Mesenchymal stem cell (in vitro differentiated cells and primary cell): ENCODE results near the gene SLC35B2.

Experiments
- DNase-seq: peaks from one replicate; pipeline ENCODE4 v3.0.0-alpha.2; 2013
- H2AFZ ChIP-seq: one replicate; pipeline ENCODE4 v1.6.1; 2013; ENCODE audit warnings: low read depth, mild to moderate bottlenecking, control low read depth, inconsistent platforms, low read length, moderate library complexity
- H2AK5ac ChIP-seq: 2 replicates; pipeline ENCODE4 v1.6.1; 2013; ENCODE audit warnings: low read length, moderate library complexity, mild to moderate bottlenecking, inconsistent platforms; ENCODE audit not compliant: severe bottlenecking
- H2BK120ac ChIP-seq: one replicate; pipeline ENCODE4 v1.6.1; 2013; ENCODE audit warnings: low read depth, mild to moderate bottlenecking, inconsistent platforms, low read length, moderate library complexity
- H2BK12ac ChIP-seq, 2 experiments: one replicate each; pipeline ENCODE4 v1.6.1; 2013; ENCODE audit warnings: inconsistent platforms in 2 of 2, low read length in 2 of 2, mild to moderate bottlenecking in 2 of 2, moderate library complexity in 2 of 2, control low read depth in 1 of 2
- H2BK15ac ChIP-seq: one replicate; pipeline ENCODE4 v1.6.1; 2013; ENCODE audit warnings: mild to moderate bottlenecking, low read depth, inconsistent platforms; ENCODE audit not compliant: poor library complexity, severe bottlenecking
- H2BK5ac ChIP-seq: 2 replicates; pipeline ENCODE4 v1.6.1; 2013; ENCODE audit warnings: low read depth, mild to moderate bottlenecking, low read length, control low read depth, inconsistent platforms; ENCODE audit not compliant: poor library complexity, severe bottlenecking
- H3K14ac ChIP-seq, 2 experiments: one replicate each; pipeline ENCODE4 v1.6.1; 2013; ENCODE audit warnings: inconsistent platforms in 2 of 2, low read length in 2 of 2, control low read depth in 1 of 2, mild to moderate bottlenecking in 1 of 2, moderate library complexity in 1 of 2
- H3K18ac ChIP-seq, 2 experiments: one replicate each; pipeline ENCODE4 v1.6.1; 2013; ENCODE audit warnings: inconsistent platforms in 2 of 2, low read length in 2 of 2, control low read depth in 1 of 2, low read depth in 1 of 2, mild to moderate bottlenecking in 1 of 2
- H3K23ac ChIP-seq, 2 experiments: one replicate each; pipeline ENCODE4 v1.6.1; 2013; ENCODE audit warnings: inconsistent platforms in 2 of 2, low read length in 2 of 2, mild to moderate bottlenecking in 2 of 2, moderate library complexity in 2 of 2, control low read depth in 1 of 2
- H3K27ac ChIP-seq: 2 replicates; pipeline ENCODE4 v1.5.1; 2013; ENCODE audit warnings: mild to moderate bottlenecking, moderate library complexity, low read length, control low read depth, inconsistent platforms; ENCODE audit not compliant: poor library complexity, severe bottlenecking
- H3K27me3 ChIP-seq, 2 experiments: 2 replicates each; pipeline versions ENCODE4 v1.6.1 to v1.7.0; 2013; ENCODE audit warnings: low read length in 2 of 2, mild to moderate bottlenecking in 2 of 2, moderate library complexity in 2 of 2, control low read depth in 1 of 2, inconsistent platforms in 1 of 2; ENCODE audit not compliant: control insufficient read depth in 1 of 2, insufficient read depth in 1 of 2
- H3K36me3 ChIP-seq, 2 experiments: 2 replicates each; pipeline versions ENCODE4 v1.6.1 to v1.7.0; 2013; ENCODE audit warnings: low read length in 2 of 2, control low read depth in 1 of 2, inconsistent platforms in 1 of 2, low read depth in 1 of 2, mild to moderate bottlenecking in 1 of 2; ENCODE audit not compliant: insufficient read depth in 2 of 2, control insufficient read depth in 1 of 2
- H3K4ac ChIP-seq, 2 experiments: one replicate each; pipeline ENCODE4 v1.6.1; 2013; ENCODE audit warnings: inconsistent platforms in 2 of 2, low read length in 2 of 2, mild to moderate bottlenecking in 2 of 2, moderate library complexity in 2 of 2, control low read depth in 1 of 2, low read depth in 1 of 2
- H3K4me1 ChIP-seq: 2 replicates; pipeline ENCODE4 v1.6.1; 2013; ENCODE audit warnings: low read depth, low read length, control low read depth; ENCODE audit not compliant: control insufficient read depth, insufficient read depth
- H3K4me2 ChIP-seq: 2 replicates; pipeline ENCODE4 v1.6.1; 2013; ENCODE audit warnings: low read length, mild to moderate bottlenecking, inconsistent platforms; ENCODE audit not compliant: poor library complexity, severe bottlenecking
- H3K4me3 ChIP-seq, 2 experiments: 2 replicates each; pipeline versions ENCODE4 v1.5.1 to v1.7.0; 2013; ENCODE audit warnings: low read length in 2 of 2, mild to moderate bottlenecking in 2 of 2, control low read depth in 1 of 2, low read depth in 1 of 2; ENCODE audit not compliant: insufficient read depth in 1 of 2
- H3K79me1 ChIP-seq: replicated peaks from 2 replicates; pipeline ENCODE4 v1.6.1; 2013; ENCODE audit warnings: mild to moderate bottlenecking, control low read depth, low read length, inconsistent platforms; ENCODE audit not compliant: poor library complexity, severe bottlenecking
- H3K9ac ChIP-seq: 2 replicates; pipeline ENCODE4 v1.7.0; 2013; ENCODE audit warnings: mild to moderate bottlenecking, low read length, moderate library complexity
- H3K9me3 ChIP-seq: 2 replicates; pipeline ENCODE4 v1.7.0; 2013; ENCODE audit warnings: mild to moderate bottlenecking, low read length; ENCODE audit not compliant: control insufficient read depth
- H4K8ac ChIP-seq: one replicate; pipeline ENCODE4 v1.6.1; 2013; ENCODE audit warnings: inconsistent platforms, mild to moderate bottlenecking, low read length, moderate library complexity
- H4K91ac ChIP-seq: one replicate; pipeline ENCODE4 v1.6.1; 2013; ENCODE audit warnings: mild to moderate bottlenecking, low read length, inconsistent platforms
- WGBS: methylation state at CpG from one replicate; pipeline ENCODE4 v1.1.7; 2013; ENCODE audit warnings: mixed read lengths; 5-methylcytosine and 5-hydroxymethylcytosine counted together

SLC35B2 gene

DNA sequence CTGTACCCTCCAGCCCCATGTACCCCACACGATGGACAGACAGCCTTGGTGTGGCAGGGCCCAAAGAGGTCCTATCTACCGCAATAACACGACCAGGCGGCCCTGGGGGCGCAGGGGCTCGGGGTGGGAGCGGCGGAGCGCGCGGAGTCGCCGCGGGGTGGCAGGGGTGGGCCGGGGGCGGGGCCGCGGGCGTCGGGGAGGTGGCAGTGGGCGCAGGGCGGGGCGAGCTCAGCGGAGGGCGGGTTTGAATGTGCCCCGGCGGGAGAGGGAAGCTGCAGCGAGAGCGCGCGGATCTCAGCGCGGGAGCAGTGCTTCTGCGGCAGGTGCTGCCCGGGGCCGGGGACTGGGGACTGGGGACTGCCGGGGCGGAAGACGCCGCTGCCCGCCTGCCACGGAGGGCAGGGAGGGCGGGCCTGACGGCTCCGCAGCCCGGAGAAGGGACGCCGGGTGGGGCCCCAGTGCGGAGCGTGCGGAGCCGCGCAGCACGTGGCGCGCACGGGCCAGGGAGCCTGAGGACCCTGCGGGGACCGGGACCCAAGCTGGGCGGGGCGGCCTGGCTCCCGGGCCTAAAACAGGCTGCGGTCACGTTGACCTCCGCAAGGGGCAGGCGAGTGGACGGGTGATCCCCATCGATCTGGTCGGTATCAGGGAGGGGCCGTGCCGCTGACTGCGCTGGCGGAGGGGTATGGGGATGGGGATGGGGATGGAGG, 33.9 kb downstream of the SLC35B2 start, which contains the start of gene SLC29A1:
TSS of gene SLC29A1 (plus strand) at position 277 of the 710 bp plus-strand sequence. CDS start 3,719 bp downstream, outside the sequence.
- H3K18ac ChIP-seq, result peak within 1 kb of the TSS; percentile 29 to 59
- H3K4me2 ChIP-seq, result peak within 1 kb of the TSS; percentile 94
- peak within 1 kb of the TSS; percentile 84 for H2AFZ ChIP-seq
- peak; percentile 47 for DNase-seq
- H3K23ac ChIP-seq, result peak within 1 kb of the TSS in 1 of 2 experiments; percentile 87
- peak within 1 kb of the TSS; percentile 34 for H3K27ac ChIP-seq
- H4K8ac ChIP-seq, result peak within 1 kb of the TSS; percentile 75
- H2BK15ac ChIP-seq, result peak within 1 kb of the TSS; percentile 9
- peak within 1 kb of the TSS in 1 of 2 experiments; percentile 74 for H3K14ac ChIP-seq
- peaks cover 0 to 3% of the 10 kb centered on the region in 2 experiments for H3K36me3 ChIP-seq
- peak within 1 kb of the TSS; percentile 67 to 78 for H3K4me3 ChIP-seq
- peak within 1 kb of the TSS; percentile 36 for H2AK5ac ChIP-seq
- H2BK5ac ChIP-seq, result peak within 1 kb of the TSS; percentile 33
- no peak within 1 kb of the TSS for H4K91ac ChIP-seq
- H3K4me1 ChIP-seq, result peaks cover 47% of the 10 kb centered on the region
- no peaks in the 10 kb centered on the region for H3K27me3 ChIP-seq
- no peak within 1 kb of the TSS for H2BK120ac ChIP-seq
- H3K9me3 ChIP-seq, result no peaks in the 10 kb centered on the region
- H3K79me1 ChIP-seq, result peaks cover 26% of the 10 kb centered on the region
- H2BK12ac ChIP-seq, result peak within 1 kb of the TSS; percentile 55 to 75
- peak within 1 kb of the TSS in 1 of 2 experiments; percentile 47 for H3K4ac ChIP-seq
- under 1% methylated on average over 35 of the region's 73 CpGs for WGBS
- peak within 1 kb of the TSS; percentile 56 for H3K9ac ChIP-seq

GRCh38 chr6:44222486-44223318, 34.6 kb downstream of the SLC35B2 start:
- DNase-seq, result no peak
- Histone ChIP-seq H3K79me1 (peaks cover 24% of the 10 kb centered on the region), H2BK15ac (no peak overlapping the region), H2AK5ac (peak overlapping the region; percentile 36), H2AFZ (peak overlapping the region; percentile 84), H3K4me2 (peak overlapping the region; percentile 94), H3K23ac (peak overlapping the region in 1 of 2 experiments; percentile 87), H3K18ac (peak overlapping the region; percentile 29 to 59), H3K27me3 (no peaks in the 10 kb centered on the region), H3K4me1 (peaks cover 53% of the 10 kb centered on the region), H2BK120ac (no peak overlapping the region), H4K8ac (peak overlapping the region; percentile 75), H3K36me3 (no peaks in the 10 kb centered on the region), H2BK12ac (peak overlapping the region; percentile 55 to 75), H2BK5ac (peak overlapping the region; percentile 33), H3K4me3 (peak overlapping the region; percentile 67 to 77), H3K4ac (peak overlapping the region in 1 of 2 experiments; percentile 47), H4K91ac (no peak overlapping the region), H3K9me3 (no peaks in the 10 kb centered on the region), H3K27ac (peak overlapping the region; percentile 34), H3K14ac (peak overlapping the region in 1 of 2 experiments; percentile 74), H3K9ac (peak overlapping the region; percentile 53)
- WGBS, result 15% methylated on average over 23 of the region's 26 CpGs

- peaks cover 20% of the 10 kb centered on the region for H3K79me1 ChIP-seq
- H2BK120ac ChIP-seq, result no peak overlapping the region
- no peaks in the 10 kb centered on the region for H3K9me3 ChIP-seq
- peaks cover 55% of the 10 kb centered on the region for H3K4me1 ChIP-seq
- peak overlapping the region in 1 of 2 experiments; percentile 74 for H3K14ac ChIP-seq
- H2AFZ ChIP-seq, result no peak overlapping the region
- no peak overlapping the region for H3K4me3 ChIP-seq
- H2BK5ac ChIP-seq, result peak overlapping the region; percentile 59
- WGBS, result no CpG with 5 or more reads among the region's 2 CpGs
- peak overlapping the region; percentile 80 for H4K8ac ChIP-seq
- peak overlapping the region; percentile 64 for H2AK5ac ChIP-seq
- H3K4ac ChIP-seq, result peak overlapping the region; percentile 63 to 76
- H3K27ac ChIP-seq, result peak overlapping the region; percentile 15
- no peaks in the 10 kb centered on the region for H3K27me3 ChIP-seq
- H4K91ac ChIP-seq, result peak overlapping the region; percentile 63
- peak overlapping the region; percentile 44 to 84 for H2BK12ac ChIP-seq
- no peak overlapping the region for H2BK15ac ChIP-seq
- H3K18ac ChIP-seq, result peak overlapping the region in 1 of 2 experiments; percentile 86
- H3K36me3 ChIP-seq, result no peaks in the 10 kb centered on the region
- no peak for DNase-seq
- H3K4me2 ChIP-seq, result no peak overlapping the region
- no peak overlapping the region for H3K9ac ChIP-seq
- H3K23ac ChIP-seq, result no peak overlapping the region
Measured at GRCh38 chr6:44221961-44222335, 35.4 kb downstream of the SLC35B2 start.
